ENCODE measurements around the gene CENPF.

DNA sequence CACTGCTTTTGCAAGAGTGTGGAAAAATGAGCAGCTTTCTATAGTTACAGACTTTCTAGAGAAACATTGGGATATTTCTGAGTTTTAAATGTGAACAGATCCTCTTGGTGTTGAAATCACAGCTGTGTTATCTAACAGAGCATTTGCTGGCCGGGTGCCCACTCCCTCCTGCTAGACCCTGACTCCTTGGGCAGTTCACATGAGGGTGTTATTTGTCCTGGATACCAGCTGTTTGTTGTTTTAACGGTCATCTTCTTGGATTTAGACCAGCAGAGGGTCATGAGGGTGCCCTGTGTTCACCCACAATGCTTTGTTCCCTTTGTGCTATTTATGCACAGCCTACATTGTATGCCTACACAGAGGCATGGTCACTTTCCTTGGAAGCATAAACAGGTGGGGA, 67.1 kb downstream of the CENPF start:
- TF ChIP-seq POLR2A (IDR thresholded peaks at IDR 0.05; ENCODE audit: low read depth, low read length) (no peak), POLR2AphosphoS5 (IDR thresholded peaks at IDR 0.05; ENCODE audit: low read depth, low read length) (no peak)
